T-helper 2 cell treated with Interferon-gamma antibody and Interleukin-4, amounts not matched to agents 5 μg/mL and 100 μg/mL, for 36 hours (primary cell): Measurements from ENCODE around the gene BCAS4.

Experiments
- DNase-seq: peaks from one replicate; pipeline ENCODE4 v3.0.0; 2021; ENCODE audit warnings: low spot score
- H3K27ac Mint-ChIP-seq: one replicate; pipeline ENCODE4 v1.8.0; 2021; ENCODE audit warnings: mild to moderate bottlenecking, mixed read lengths
- H3K27me3 Mint-ChIP-seq: one replicate; pipeline ENCODE4 v1.8.0; 2021; ENCODE audit warnings: low read depth, mixed read lengths
- H3K36me3 Mint-ChIP-seq: one replicate; pipeline ENCODE4 v1.8.0; 2021; ENCODE audit warnings: low read depth, mixed read lengths
- H3K4me1 Mint-ChIP-seq: one replicate; pipeline ENCODE4 v1.8.0; 2021; ENCODE audit warnings: low read depth, mixed read lengths
- H3K4me3 Mint-ChIP-seq: one replicate; pipeline ENCODE4 v1.8.0; 2022; ENCODE audit warnings: mild to moderate bottlenecking, moderate library complexity, mixed read lengths
- H3K9me3 Mint-ChIP-seq: one replicate; pipeline ENCODE4 v1.8.0; 2021; ENCODE audit warnings: mixed read lengths

The BCAS4 gene

DNA sequence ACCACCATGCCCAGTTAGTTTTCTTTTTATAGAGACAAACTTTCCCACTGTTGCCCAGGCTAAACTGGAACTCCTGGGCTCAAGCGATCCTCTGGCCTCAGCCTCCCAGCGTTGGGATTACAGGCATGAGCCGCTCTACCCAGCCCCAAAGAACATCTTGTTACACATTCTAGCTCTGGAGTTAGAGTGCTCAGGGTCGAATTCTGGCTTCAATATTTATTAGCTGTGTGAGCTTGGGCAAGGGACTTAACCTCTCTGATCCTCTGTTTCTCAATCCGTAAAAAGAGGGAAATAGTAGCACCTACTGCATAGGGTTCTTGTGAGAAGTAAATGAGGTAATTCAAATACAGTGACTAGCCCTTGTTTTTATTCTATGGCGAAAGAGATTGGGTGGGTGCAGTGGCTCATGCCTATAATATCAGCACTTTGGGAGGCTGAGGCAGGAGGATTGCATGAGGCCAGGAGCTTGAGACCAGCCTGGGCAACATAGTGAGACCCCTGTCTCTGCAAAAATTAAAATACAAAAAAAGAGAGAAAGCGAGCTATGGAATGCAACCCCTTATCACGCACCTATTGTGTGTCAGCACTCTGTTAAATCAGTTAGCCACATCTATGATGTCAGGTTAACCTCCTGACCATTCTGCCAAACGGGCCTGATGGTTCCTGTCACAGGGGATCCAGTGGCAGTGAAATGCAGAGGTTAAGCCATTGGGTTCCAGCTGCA, 19.7 kb downstream of the BCAS4 start:
- H3K4me1 Mint-ChIP-seq = peaks cover 24% of the 10 kb centered on the region
- H3K36me3 Mint-ChIP-seq = peaks cover 5% of the 10 kb centered on the region
- H3K4me3 Mint-ChIP-seq = peak overlapping the region; percentile 4
- peaks cover 4% of the 10 kb centered on the region for H3K9me3 Mint-ChIP-seq
- no peak for DNase-seq
- H3K27me3 Mint-ChIP-seq = no peaks in the 10 kb centered on the region
- no peak overlapping the region for H3K27ac Mint-ChIP-seq

DNA sequence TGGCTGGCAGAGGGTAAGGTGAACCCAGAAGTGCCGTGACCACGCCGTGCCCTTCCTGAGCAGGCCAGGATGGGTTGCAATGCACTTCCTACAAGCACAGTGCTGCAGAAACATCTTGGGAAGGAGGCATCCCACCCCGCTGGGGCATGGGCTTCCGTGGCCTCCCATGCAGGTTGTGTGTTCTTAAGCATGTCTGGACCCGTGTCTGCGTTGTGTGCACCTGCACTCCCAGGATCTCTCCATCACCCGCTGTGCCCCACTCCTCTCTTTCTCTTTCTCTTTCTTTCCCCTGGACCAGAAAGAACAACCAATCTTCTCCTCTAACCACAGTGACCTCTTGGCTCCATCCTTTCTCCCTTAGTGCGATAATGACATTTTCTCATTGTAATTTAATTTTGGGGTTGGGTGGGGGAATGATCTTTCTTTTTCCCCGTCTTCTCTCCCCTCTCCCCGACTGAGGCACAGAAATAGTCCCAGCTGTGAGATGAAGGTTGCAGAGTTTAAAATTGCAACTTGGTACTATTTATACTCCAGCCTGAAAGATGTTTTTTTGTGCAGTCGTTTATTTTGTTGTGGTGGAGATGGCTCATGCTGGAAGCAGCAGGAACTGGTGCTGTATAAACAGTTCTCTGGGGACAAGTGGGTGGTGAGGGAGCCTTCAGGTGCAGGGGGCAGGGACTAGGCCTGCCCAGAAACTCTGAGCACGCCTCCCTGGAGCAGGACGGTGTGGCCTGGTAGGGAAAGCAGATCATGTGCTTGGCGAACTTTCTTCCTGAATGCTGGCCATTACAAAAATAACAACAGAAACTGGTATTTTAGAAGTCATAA, 20.5 kb downstream of the BCAS4 start:
- no peak for DNase-seq
- peak overlapping the region; percentile 65 for H3K27ac Mint-ChIP-seq
- peak overlapping the region; percentile 72 for H3K4me3 Mint-ChIP-seq
- H3K27me3 Mint-ChIP-seq = no peaks in the 10 kb centered on the region
- peaks cover 28% of the 10 kb centered on the region for H3K4me1 Mint-ChIP-seq
- H3K36me3 Mint-ChIP-seq = peaks cover 5% of the 10 kb centered on the region
- H3K9me3 Mint-ChIP-seq = peaks cover 4% of the 10 kb centered on the region

DNA sequence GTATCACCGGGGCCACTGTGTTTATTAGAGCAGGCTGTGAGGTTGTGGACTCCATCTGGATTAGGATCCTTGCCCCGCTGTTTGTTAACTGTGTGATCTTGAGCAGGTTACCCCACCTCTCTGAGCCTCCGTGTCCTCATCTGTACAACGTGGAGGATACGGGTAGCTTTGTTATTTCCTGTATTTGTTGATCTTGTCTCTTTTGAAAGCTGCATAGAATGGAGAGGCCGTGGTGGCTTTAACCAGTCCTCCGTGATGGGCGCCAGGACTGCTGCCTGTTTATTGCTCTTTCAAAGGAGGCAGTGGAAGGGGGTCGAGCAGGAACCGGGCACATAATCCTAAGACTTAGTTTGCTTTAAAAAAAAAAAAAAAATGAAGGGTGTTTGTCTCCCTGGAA, 22.9 kb downstream of the BCAS4 start:
- Mint-ChIP-seq H3K4me1 (peaks cover 30% of the 10 kb centered on the region), H3K27me3 (no peaks in the 10 kb centered on the region), H3K27ac (peak overlapping the region; percentile 92), H3K4me3 (peak overlapping the region; percentile 35), H3K9me3 (peaks cover 4% of the 10 kb centered on the region), H3K36me3 (peaks cover 5% of the 10 kb centered on the region)
- no peak for DNase-seq

DNA sequence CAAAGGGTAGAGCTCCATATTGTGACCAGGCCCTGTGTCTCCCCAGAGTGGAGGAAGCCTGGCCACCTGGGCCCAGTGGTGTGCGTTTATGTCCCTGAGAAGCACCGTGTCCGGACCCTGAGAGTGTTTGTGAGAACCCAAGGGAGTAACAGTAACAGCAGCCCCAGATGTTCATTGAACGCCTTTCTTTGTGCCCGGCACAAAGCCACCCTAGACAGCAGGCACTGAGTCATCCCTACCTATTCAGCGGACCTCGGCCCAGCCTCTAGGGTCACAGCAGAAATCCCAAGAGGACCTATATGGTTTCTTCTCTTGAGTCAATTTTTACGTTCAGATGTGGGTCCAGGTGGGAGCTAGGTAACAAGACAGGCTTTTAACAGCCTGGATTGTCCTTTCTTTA, 24.5 kb downstream of the BCAS4 start:
- Mint-ChIP-seq H3K36me3 (peaks cover 5% of the 10 kb centered on the region), H3K4me3 (no peak overlapping the region), H3K9me3 (peaks cover 4% of the 10 kb centered on the region), H3K27ac (no peak overlapping the region), H3K4me1 (peaks cover 30% of the 10 kb centered on the region), H3K27me3 (no peaks in the 10 kb centered on the region)
- DNase-seq = no peak

DNA sequence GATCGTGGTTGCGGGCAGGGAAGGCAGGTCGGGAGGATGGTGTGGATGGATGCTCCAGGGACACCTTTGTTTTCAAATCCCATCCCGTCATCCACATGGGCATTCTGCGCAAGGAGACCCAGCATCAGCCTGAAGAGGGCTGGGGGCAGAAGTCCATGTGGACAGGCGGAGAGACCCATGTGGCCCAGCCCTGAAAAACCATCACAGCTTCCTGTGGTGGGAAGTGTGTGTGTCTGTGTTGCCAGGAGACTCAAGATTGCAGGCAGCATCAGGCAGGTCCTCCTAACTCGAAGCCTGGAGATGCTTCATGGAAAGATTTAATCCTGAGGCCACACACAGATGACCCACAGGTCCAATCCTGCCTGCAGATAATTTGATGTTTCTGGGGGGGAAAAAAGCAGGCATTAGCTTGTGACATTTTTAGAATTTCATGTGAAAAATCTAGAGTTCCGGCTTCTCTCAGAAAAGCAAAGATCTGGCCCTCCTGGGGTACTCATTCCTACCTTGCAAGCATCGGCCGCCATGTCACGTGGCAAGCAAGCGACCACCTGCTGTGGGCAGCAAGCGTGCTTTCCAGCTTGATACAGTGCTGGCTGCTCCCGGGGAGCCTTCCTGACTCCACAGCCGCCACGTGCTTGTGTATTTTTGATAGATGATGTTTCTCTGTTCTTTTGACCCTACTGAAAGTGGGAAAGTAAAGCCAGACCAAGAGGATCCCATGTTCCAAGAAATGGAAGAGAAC, 25.8 kb downstream of the BCAS4 start:
- no peak for DNase-seq
- Mint-ChIP-seq H3K9me3 (peaks cover 4% of the 10 kb centered on the region), H3K4me1 (peaks cover 19% of the 10 kb centered on the region), H3K27me3 (no peaks in the 10 kb centered on the region), H3K27ac (no peak overlapping the region), H3K4me3 (no peak overlapping the region), H3K36me3 (peaks cover 5% of the 10 kb centered on the region)

DNA sequence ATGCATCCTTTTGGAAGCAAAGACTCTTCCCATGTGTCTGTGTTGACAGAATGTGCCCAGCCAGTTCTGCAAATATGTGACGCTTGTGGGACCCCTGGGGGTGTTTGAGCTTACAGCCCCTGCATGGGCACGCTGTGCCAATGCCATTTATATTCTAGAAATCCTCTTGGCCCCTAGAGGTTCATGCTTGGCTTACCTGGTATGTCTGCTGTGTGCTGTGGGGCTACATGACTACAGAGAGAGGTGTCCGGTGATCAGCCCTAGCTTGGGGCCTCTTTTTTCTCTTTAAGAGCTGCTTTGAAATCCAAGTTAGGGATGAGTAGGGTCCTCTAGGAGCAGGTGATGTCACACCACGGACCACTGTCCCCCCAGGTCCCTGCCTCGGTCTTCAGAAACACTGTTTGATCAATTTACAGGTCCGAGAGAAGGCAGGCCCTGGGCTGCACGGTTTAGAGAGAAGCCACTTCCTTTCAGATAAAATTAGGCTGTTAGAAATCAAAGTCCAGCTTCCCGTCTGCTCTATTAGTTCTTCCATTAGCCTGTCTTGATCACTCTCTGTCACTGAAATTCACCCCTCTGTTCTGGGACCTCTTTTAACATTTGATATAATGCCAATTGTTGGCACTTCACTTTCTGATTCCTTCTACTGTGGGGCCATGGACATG, 26.5 kb downstream of the BCAS4 start:
- H3K27me3 Mint-ChIP-seq = no peaks in the 10 kb centered on the region
- peaks cover 4% of the 10 kb centered on the region for H3K9me3 Mint-ChIP-seq
- no peak overlapping the region for H3K27ac Mint-ChIP-seq
- H3K36me3 Mint-ChIP-seq = peaks cover 5% of the 10 kb centered on the region
- DNase-seq = no peak
- no peak overlapping the region for H3K4me3 Mint-ChIP-seq
- peaks cover 18% of the 10 kb centered on the region for H3K4me1 Mint-ChIP-seq

DNA sequence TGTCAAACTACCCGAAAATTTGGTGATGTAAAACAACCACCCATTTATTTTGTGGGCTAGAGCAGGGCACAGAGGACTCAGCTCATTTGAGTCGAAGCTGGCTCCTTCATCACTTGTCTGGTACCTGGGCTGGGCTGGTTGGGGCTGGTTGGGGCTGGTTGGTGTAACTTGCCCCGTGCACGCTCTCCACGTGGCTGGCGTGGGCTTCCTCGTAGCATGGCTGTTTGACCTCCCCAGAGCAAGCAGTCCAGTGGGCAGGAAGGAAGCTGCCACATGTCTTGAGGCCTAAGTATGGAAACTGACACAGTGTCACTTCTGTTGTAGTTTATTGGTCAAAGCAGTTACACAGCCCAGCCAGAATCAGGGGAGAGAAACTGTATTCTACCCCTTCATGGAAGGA, 27.1 kb downstream of the BCAS4 start:
- peaks cover 5% of the 10 kb centered on the region for H3K36me3 Mint-ChIP-seq
- H3K27ac Mint-ChIP-seq = no peak overlapping the region
- DNase-seq = no peak
- no peaks in the 10 kb centered on the region for H3K27me3 Mint-ChIP-seq
- H3K9me3 Mint-ChIP-seq = peaks cover 4% of the 10 kb centered on the region
- H3K4me3 Mint-ChIP-seq = no peak overlapping the region
- H3K4me1 Mint-ChIP-seq = peaks cover 18% of the 10 kb centered on the region

DNA sequence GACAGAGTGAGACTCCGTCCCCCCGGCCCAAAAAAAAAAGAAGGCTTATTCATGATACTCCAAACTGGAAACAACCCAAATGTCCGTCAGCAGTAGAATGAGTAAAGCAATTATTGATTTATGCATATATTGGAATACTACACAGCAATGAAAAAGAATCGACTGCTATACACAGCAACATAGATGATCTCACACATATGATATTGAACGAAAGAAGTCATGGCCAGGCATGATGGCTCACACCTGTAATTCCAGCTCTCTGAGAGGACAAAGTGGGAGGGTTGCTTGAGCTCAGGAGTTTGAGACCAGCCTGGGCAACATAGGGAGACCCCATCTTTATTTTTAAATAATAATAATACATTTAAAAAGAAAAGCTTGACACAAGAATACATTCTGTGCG, 28.5 kb downstream of the BCAS4 start:
- Mint-ChIP-seq H3K9me3 (peaks cover 4% of the 10 kb centered on the region), H3K27ac (no peak overlapping the region), H3K27me3 (no peaks in the 10 kb centered on the region), H3K4me1 (peaks cover 10% of the 10 kb centered on the region), H3K4me3 (no peak overlapping the region), H3K36me3 (peaks cover 4% of the 10 kb centered on the region)
- no peak for DNase-seq

DNA sequence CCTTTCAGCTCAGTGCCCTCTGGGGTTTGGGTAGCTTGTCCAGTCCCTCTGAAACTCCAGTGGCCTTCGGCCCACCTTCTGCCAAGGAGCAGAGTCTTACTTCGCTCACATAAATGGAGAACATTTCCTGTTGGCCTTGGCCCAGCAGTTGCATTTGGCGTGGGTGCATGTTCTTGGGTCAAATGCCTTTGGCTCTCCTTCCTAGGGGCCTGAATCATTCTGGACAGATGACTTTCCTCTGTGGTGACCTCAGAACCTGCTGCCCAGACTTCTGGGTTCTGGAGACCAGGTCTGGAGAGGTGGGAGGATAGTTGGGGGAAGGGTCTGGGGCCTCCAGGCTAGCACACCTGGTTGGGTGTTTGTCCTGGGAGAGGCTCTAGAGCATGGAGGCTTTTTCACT, 29.3 kb downstream of the BCAS4 start:
- no peak overlapping the region for H3K27ac Mint-ChIP-seq
- H3K36me3 Mint-ChIP-seq = no peaks in the 10 kb centered on the region
- no peaks in the 10 kb centered on the region for H3K9me3 Mint-ChIP-seq
- H3K27me3 Mint-ChIP-seq = no peaks in the 10 kb centered on the region
- no peak for DNase-seq
- H3K4me1 Mint-ChIP-seq = peaks cover 6% of the 10 kb centered on the region
- H3K4me3 Mint-ChIP-seq = no peak overlapping the region

DNA sequence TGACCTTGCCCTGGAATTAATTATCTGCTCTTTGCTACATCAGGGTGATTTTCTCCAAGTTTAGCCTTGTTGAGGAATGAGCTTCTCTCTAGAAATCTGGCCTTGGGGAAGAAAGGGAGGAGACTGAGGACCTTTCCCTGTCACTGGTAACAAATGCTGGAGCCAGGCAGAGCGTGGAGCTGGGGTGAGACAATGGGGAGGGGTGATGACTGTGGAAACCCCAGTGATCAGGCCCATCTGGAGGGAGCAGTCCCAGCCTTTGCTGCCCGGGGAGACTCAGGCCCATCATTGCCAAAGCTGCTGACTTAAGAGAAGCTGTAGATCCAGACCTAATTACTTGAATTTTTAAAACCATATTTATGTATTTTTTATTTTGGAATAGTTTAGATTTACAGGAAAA, 31.3 kb downstream of the BCAS4 start:
- peaks cover 1% of the 10 kb centered on the region for H3K4me1 Mint-ChIP-seq
- no peak for DNase-seq
- H3K27me3 Mint-ChIP-seq = no peaks in the 10 kb centered on the region
- H3K9me3 Mint-ChIP-seq = no peaks in the 10 kb centered on the region
- H3K4me3 Mint-ChIP-seq = no peak overlapping the region
- no peak overlapping the region for H3K27ac Mint-ChIP-seq
- no peaks in the 10 kb centered on the region for H3K36me3 Mint-ChIP-seq

DNA sequence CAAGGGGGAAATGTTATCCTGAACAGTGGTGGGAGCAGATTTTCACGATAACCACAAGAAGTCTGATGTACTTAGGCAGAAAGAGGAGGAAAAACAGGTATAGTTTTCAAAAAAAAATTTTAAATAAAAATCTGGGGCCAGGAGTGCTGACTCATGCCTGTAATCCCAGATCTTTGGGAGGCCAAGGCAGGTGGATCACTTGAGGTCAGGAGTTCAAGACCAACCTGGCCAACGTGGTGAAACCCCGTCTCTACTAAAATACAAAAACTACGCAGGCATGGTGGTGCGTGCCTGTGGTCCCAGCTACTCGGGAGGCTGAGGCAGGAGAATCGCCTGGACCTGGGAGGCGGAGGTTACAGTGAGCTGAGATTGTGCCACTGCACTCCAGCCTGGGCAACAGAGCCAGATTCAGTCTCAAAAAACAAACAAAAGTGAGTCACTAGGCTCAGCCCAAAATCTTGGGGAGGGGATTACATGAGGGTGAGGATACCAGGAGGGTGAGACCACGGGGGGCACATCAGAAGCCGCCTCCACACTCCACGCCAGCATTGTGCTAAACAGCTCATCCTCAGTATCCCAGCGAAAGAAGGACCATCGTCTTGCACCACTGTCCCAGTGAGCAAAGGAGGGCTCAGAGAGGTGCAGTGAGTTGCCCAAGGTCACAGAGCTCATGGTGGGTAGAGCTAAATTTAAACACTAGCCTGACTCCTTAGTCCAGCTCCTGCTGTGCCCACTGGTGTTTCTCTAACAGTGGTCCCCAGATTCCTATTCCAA, 33.7 kb downstream of the BCAS4 start:
- no peak for DNase-seq
- peak overlapping the region; percentile 52 for H3K27ac Mint-ChIP-seq
- no peaks in the 10 kb centered on the region for H3K9me3 Mint-ChIP-seq
- no peak overlapping the region for H3K4me3 Mint-ChIP-seq
- no peaks in the 10 kb centered on the region for H3K27me3 Mint-ChIP-seq
- no peaks in the 10 kb centered on the region for H3K36me3 Mint-ChIP-seq
- no peaks in the 10 kb centered on the region for H3K4me1 Mint-ChIP-seq

DNA sequence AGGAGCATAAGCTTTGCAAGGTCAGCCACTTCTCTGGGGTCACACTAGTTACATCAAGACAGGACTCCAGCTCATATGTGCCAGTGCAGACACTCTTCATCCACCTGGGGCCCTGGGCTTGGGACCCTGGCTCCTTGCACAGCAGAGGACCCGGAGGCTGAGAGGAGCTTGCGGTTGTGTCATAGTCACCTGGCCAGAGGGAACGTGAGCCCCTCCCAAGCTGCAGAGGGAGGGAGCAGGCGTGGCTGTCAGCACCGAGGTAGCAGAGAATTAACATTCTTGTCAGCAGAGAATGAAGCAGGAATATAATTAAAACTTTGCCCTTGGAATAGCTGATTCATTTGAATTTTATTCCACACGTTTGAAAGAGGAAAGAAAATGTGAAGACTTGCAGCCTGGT, 36.8 kb downstream of the BCAS4 start:
- H3K4me3 Mint-ChIP-seq = no peak overlapping the region
- no peak overlapping the region for H3K27ac Mint-ChIP-seq
- H3K27me3 Mint-ChIP-seq = no peaks in the 10 kb centered on the region

DNA sequence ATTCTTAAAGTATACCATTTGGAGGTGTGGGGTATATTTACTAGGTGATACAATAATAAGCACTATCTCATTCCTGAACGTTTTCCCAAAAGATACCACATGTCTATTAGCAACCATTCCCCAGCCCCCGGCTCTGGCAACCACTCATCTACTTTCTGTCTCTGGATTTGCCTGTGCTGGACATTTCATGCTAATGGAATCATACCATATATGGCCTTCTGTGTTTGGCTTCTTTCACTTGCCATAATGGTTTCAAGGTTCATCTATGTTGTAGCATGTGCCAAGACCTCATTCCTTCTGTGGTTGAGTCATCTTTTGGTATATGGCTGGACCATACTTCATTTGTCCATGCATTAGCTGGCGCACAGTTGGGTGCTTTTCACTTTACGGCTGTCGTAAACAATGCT, 39.7 kb downstream of the BCAS4 start:
- H3K36me3 Mint-ChIP-seq = no peaks in the 10 kb centered on the region
- no peak for DNase-seq
- no peak overlapping the region for H3K27ac Mint-ChIP-seq
- H3K27me3 Mint-ChIP-seq = no peaks in the 10 kb centered on the region
- no peak overlapping the region for H3K4me3 Mint-ChIP-seq
- H3K9me3 Mint-ChIP-seq = no peaks in the 10 kb centered on the region
- H3K4me1 Mint-ChIP-seq = no peaks in the 10 kb centered on the region

More for the DNA sequence above, 36.8 kb downstream of the BCAS4 start:
- no peaks in the 10 kb centered on the region for H3K36me3 Mint-ChIP-seq
- H3K9me3 Mint-ChIP-seq = no peaks in the 10 kb centered on the region
- DNase-seq = no peak
- no peaks in the 10 kb centered on the region for H3K4me1 Mint-ChIP-seq
